GM19455 (cell line): ENCODE measurements around the gene INHBE.
"Not testable (repeated sequence)": the region's sequence is repeated elsewhere in the genome, so short reads cannot be mapped to it uniquely, and the experiment has no call there.

ENCODE experiments used
- ATAC-seq: cut with Tn5 transposase; IDR thresholded peaks from one replicate; pipeline ENCODE4 v1.9.1; 2021; ENCODE audit not compliant: unreplicated experiment

The INHBE gene

GRCh38 chr12:57496822-57497221, 41.7 kb downstream of the INHBE start:
- no peak for ATAC-seq

DNA sequence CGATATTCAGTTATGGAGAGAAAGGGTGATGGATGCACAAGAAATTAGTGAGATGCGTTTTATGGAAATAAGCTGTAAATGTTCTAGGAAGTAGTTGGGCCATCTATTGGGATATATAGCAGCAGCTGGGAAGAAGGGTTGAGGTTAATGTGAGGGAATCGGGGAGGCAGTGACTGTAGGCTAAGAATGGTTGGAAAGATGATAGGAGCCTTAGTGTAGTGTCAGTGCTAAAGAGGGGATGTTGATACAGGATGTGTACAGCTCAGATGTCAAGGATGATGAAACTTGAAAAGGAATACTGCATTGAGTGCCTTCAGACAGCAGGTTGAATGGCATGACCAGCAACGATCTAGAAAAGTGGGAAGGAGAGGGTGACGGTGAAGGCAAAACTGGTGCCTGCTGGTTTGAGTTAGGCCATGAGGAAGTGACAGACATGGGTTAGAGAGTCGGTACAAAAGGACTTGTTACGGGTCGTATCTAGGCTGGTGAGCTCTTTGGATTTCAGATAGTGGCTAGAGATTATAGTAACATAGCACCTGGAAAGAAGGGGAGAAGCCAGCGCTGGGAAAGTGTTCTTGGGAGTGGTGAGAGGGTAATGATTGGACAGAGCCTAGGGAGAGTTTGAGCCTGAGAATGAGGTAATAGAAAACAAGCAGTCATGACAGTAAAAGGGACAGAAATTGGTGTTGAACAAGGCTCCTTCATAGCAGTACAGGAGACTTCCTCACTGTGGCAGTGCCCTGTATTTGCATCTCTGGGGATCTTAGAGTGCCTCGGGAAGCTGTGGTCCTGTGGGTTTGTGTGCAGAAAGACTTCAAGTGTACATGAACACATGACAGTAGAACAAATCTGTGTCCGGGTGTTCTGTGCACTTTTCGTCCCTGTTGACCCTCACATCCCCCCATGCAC, 42.4 kb downstream of the INHBE start:
- no peak for ATAC-seq

- no peak for ATAC-seq
These were observed 43.0 kb downstream of the INHBE start for GRCh38 chr12:57498132-57498502.

- no peak for ATAC-seq
These were observed 43.5 kb downstream of the INHBE start for GRCh38 chr12:57498571-57498970.

GRCh38 chr12:57500213-57500612, 45.1 kb downstream of the INHBE start:
- ATAC-seq, result no peak

DNA sequence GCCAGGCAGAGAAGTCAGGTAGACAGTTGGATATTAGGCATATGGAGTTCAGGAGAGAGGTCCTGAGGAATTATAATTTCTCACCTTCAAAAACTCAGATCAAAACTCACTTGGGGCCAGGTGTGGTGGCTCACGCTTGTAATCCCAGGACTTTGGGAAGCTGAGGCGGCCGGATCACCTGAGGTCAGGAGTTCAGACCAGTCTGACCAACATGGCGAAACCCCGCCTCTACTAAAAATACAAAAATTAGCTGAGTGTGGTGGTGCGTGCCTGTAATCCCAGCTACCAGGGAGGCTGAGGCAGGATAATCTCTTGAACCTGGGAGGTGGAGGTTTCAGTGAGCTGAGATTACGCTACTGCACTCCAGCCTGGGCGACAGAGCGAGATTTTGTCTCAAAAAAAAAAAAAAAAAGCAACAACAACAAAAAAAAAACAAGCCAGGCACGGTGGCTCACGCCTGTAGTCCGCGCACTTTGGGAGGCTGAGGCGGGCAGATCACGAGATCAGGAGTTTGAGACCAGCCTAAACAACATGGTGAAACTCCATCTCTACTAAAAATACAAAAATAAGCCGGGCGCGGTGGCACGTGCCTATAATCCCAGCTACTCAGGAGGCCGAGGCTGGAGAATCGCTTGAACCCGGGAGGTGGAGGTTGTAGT, 47.3 kb downstream of the INHBE start:
- ATAC-seq, result not testable (repeated sequence)

DNA sequence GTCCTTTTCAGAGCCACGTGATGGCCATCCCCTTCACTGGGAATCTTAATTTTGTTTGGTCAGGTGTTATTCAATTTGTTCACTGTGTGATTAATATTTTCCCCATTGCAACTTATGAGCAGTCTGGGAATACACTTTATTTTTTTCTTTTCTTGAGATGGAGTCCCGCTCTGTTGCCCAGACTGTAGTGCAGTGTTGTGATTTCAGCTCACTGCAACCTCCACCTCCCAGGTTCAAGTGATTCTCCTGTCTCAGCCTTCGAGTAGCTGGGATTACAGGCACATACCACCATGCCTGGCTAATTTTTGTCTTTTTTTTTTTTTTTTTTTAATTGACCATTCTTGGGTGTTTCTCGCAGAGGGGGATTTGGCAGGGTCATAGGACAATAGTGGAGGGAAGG, 51.4 kb downstream of the INHBE start:
- ATAC-seq, result not testable (repeated sequence)
